SKM-1 treated with dmso at 0.1 percent for 144 hours (cell line): Measurements from ENCODE around the gene NPDC1.
"Not testable (repeated sequence)": the region's sequence is repeated elsewhere in the genome, so short reads cannot be mapped to it uniquely, and the experiment has no call there.

ENCODE experiments used
- DNase-seq: peaks from one replicate; lab custom pipeline; 2025; ENCODE audit not compliant: unreplicated experiment; lab: John Stamatoyannopoulos, UW

The NPDC1 gene

GRCh38 chr9:137013571-137013940 lies 32.4 kb downstream of the NPDC1 start:
- no peak for DNase-seq

DNA sequence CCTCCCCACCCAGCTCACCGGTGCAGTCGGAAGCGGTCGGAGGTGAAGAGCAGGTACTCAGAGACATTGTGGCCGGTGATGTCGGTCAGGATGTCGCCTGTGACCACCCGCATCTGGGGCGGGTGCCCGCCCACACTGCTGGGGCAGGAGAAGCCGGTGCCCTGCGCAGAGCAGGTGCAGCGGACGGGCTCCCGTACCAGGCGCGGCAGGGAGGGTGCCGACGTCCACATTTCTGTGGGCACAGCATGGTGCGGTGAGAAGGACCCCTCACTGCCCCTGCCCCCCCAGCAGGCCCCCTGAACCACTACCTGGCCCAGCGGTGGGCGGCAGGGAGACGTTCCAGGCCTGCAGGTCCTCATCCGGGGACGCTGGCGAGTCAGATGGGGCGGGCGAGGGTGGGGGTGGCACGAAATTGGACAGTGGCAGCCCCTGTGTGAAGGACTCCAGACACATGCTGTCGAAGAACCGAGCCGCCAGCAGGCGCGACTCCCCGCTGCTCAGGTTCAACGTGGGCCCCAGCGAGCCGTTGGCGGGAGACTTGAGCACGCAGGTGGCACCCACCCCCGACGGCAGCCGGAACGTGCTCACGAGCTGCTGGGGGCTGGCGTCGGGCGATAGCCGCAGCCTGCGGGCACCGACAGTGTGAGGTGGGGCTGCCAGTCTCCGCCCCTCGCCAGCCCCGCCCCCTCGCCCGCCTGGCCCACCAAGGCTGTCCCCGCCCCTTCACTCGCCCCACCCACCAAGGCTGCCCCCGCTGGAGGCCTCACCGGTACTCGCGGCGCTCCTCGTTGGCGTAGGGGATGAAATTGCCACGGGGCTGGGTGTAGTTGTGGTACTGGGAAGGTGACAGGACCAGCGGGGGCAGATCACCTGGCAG lies 33.0 kb downstream of the NPDC1 start:
- no peak for DNase-seq

- no peak for DNase-seq
Measured at GRCh38 chr9:137011907-137012675, 33.9 kb downstream of the NPDC1 start.

DNA sequence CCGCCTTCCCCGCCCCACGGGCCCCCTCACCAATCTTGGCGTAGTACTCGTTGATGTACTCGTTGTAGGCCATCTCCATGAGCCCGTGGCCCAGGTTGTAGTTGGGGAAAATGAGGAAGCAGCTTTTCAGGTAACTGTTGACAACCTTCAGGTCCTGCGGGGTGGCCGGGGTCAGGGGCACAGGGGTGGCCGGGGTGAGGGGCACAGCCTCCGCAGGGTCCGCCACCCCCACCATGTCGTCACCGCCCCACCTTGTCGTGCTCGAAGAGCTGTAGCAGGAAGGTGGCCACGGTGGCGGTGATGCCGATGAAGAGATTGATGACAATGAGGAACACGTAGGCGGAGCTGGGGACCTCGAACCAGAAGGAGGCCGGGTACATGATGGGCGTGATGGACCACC lies 34.8 kb downstream of the NPDC1 start:
- no peak for DNase-seq

- DNase-seq: no peak
Measured at GRCh38 chr9:137009938-137010732, 35.8 kb downstream of the NPDC1 start.

- DNase-seq: no peak
Measured at GRCh38 chr9:137009217-137009616, 36.8 kb downstream of the NPDC1 start.

GRCh38 chr9:137008312-137008711 lies 37.7 kb downstream of the NPDC1 start:
- no peak for DNase-seq

DNA sequence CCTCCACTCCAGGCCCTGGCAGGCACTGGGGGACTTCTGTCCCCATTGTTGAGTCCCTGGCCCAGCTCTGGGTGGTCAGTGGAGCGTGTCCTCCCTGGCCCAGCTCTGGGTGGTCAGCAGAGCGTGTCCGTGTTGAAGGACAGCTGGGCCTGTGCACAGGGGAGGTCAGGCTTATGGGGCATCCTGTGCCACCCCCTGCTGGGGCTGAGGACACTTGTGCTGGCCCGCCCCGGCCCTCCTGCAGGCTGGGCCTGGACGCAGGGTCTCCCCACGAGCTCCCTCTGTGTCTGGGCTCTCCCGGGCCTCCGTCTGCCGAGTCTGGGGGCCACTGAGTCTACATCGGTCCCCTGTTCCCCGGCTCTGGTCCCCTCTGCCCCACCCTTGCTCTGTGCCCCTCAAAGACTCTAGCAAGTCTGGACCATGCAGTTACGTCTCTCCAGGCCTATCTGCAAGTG lies 38.1 kb downstream of the NPDC1 start:
- DNase-seq: no peak

DNA sequence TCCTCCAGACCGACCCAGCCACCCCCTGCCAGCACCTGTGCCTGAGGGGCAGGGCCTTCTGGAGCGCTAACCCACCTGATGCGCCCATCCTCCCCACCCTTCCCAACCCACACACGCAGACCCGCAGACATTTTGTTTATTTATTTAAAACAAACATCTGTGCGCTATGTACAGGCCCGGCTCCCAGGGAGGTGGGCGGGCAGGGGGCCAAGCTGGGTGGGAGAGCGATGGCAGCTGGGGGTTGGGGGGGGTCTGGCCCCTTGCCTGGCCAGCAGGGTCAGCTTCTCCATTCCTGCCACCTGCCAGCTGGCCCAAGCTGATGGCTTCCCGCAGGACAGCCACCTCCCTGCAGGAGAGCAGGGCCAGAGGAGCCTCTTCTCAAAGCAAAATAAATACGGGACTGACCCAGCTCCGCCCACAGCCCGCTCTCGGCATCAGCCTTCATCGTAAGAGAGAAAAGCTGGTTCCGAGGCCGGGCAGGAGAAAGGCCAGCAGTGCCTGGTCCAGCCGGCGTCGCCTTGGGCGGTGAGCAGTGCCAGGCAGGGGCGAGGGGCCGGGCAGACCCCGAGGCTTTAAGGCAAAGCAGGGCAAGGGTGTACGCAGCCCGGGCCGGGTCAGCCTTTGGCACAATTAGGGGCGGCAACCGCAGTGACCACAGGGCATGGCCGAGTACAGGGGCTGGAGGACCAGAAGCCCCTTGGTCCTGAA lies 38.7 kb downstream of the NPDC1 start:
- DNase-seq: no peak

- DNase-seq: no peak
Measured at GRCh38 chr9:137006116-137007003, 39.6 kb downstream of the NPDC1 start.

- not testable (repeated sequence) for DNase-seq
Measured at GRCh38 chr9:137004285-137004684, 41.7 kb downstream of the NPDC1 start.

GRCh38 chr9:137002646-137003041 lies 43.3 kb downstream of the NPDC1 start:
- DNase-seq: no peak

GRCh38 chr9:137001857-137002645 lies 43.9 kb downstream of the NPDC1 start:
- DNase-seq: no peak

DNA sequence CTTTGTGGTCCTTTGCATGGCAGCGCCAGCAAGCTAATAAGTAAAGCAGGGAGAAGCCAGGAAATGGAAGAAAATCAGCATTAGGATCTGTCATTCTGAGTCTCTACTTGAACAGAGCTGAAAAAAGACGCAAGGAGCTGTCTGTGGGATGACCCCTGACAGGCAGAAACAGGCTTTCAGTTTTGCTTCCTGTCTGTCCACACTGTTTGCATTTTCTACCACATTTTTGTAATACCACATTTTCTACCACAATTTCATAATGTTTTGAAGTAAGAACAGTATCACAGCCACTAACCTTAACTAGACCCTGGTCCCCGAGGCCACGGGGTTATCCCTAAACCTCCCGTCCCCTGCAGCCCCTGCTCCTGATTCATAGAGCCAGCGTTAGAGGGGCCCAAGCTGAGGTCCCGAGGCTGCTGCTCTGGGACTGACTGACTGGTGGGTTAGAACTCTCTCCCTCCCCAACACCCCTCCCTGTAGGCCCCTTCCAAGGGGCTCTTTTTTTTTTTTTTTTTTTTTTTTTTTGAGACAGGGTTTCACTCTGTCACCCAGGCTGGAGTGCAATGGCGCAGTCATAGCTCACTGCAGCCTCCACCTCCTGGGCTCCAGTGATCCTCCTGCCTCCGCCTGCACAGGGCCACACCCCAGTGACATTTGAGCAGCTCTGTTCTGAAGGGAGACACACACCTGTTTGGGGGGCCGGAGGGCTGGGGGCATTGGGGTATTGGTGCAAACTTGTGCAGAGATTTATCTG lies 45.6 kb downstream of the NPDC1 start:
- DNase-seq: peak; percentile 76

- DNase-seq: no peak
Measured at GRCh38 chr9:136997830-136998234, 48.1 kb downstream of the NPDC1 start.

GRCh38 chr9:136997371-136997770 lies 48.6 kb downstream of the NPDC1 start:
- DNase-seq: no peak

- no peak for DNase-seq
Measured at GRCh38 chr9:136996361-136997292, 49.4 kb downstream of the NPDC1 start, which contains the start of gene CLIC3. CLIC3 (minus strand) TSS chr9:136996568; CDS start chr9:136996543, 25 bp downstream.
